NCI-H460 (cell line): ENCODE measurements around the gene GNG11. TPM values are rescaled to one million over a fixed set of nuclear protein-coding genes. Genes with fewer than 3 reads are reported as not detected.

Experiments used
- DNase-seq: peaks from one replicate; pipeline ENCODE4 v3.0.0-alpha.2; 2016; ENCODE audit warnings: low read depth; ENCODE audit errors: extremely low read depth
- polyA plus RNA-seq: library from polyadenylated mRNA; depleted of rRNA; stranded (reverse); fragments of >200 nt; gene quantifications from 2 replicates; pipeline ENCODE4 v1.2.3, GENCODE V29; 2014; cell fraction: nucleus; rRNA removed
- total RNA-seq: library from RNA; depleted of rRNA; stranded (reverse); fragments of >200 nt; shearing (Covaris generic); gene quantifications from 2 replicates; pipeline ENCODE4 v1.2.3, GENCODE V29; 2014; rRNA removed

Gene GNG11
- 62.8 and 66.1 TPM in 2 replicates for total RNA-seq
- polyA plus RNA-seq, result 22.6 and 30.9 TPM in 2 replicates

GRCh38 chr7:93921607-93922566 lies at the start of gene GNG11:
TSS of gene GNG11 (plus strand) at chr7:93921735. CDS start at chr7:93922138, 403 bp downstream.
- DNase-seq, result peak; percentile 62

GRCh38 chr7:93873998-93874574 lies 47.4 kb upstream of the GNG11 start:
- no peak for DNase-seq

- no peak for DNase-seq
Observed at GRCh38 chr7:93877742-93878141, 43.8 kb upstream of the GNG11 start.

- no peak for DNase-seq
Observed at GRCh38 chr7:93879356-93879755, 42.2 kb upstream of the GNG11 start.

GRCh38 chr7:93882468-93882867 lies 39.1 kb upstream of the GNG11 start:
- DNase-seq, result no peak

- no peak for DNase-seq
Observed at GRCh38 chr7:93883078-93883916, 38.2 kb upstream of the GNG11 start.

- DNase-seq, result no peak
Observed at GRCh38 chr7:93883917-93884345, 37.6 kb upstream of the GNG11 start.

GRCh38 chr7:93884541-93884940 lies 37.0 kb upstream of the GNG11 start:
- no peak for DNase-seq

- DNase-seq, result no peak
Observed at GRCh38 chr7:93889261-93889660, 32.3 kb upstream of the GNG11 start.

- DNase-seq, result no peak
Observed at GRCh38 chr7:93890041-93890463, 31.5 kb upstream of the GNG11 start.

- peak; percentile 77 for DNase-seq
Observed at GRCh38 chr7:93890464-93891068, 31.0 kb upstream of the GNG11 start, which contains the start of gene TFPI2. TSS of gene TFPI2 (minus strand) at chr7:93890753. CDS start at chr7:93890678, 75 bp downstream.

GRCh38 chr7:93894426-93894825 lies 27.1 kb upstream of the GNG11 start:
- DNase-seq, result no peak

- DNase-seq, result no peak
Observed at GRCh38 chr7:93894966-93895640, 26.4 kb upstream of the GNG11 start.

GRCh38 chr7:93895859-93896600 lies 25.5 kb upstream of the GNG11 start:
- DNase-seq, result no peak

- DNase-seq, result no peak
Observed at GRCh38 chr7:93897680-93898079, 23.9 kb upstream of the GNG11 start.

GRCh38 chr7:93902777-93903423 lies 18.6 kb upstream of the GNG11 start:
- DNase-seq, result peak; percentile 53

- no peak for DNase-seq
Observed at GRCh38 chr7:93906267-93906666, 15.3 kb upstream of the GNG11 start, which contains the start of gene GNGT1. TSS of gene GNGT1 (plus strand) at chr7:93906567. CDS start at chr7:93906747, 180 bp downstream.
